K562 (cell line): ENCODE data around the gene PALM3. TPM values are rescaled to one million over a fixed set of nuclear protein-coding genes. Genes with fewer than 3 reads are reported as not detected.
A peak's percentile ranks its signal among the peaks of the same experiment; 100 is the strongest.

ENCODE experiments used
- ATAC-seq: fragments of 200-7000 bp; cut with Tn5 transposase; 3 replicates; pipeline ENCODE4 v1.9.1; 2020; ENCODE audit warnings: moderate library complexity
- BruUV-seq: library from RNA; stranded (reverse); fragments of 400-500 nt; replicated peaks from 2 replicates; lab custom pipeline; 2021; lab: Mats Ljungman, UMichigan
- CTCF ChIA-PET: fragments of 300-600 bp; formaldehyde crosslinking; extraction: SDS; loops from one replicate; lab custom pipeline; 2021; ENCODE audit warnings: low intra/inter-chr PET ratio; lab: Yijun Ruan, JAX
- POLR2A ChIA-PET: fragments of 300-600, 350-650 bp; sonication (Branson Sonifier 250); formaldehyde crosslinking; extraction: SDS; loops from one replicate; lab custom pipeline; 2021; ENCODE audit warnings: antibody characterized with exemption, inconsistent platforms; lab: Yijun Ruan, JAX
- DNase-seq, 4 experiments: peaks; one replicate each; pipeline versions ENCODE4 v3.0.0 to v3.0.0-alpha.2; 2011 to 2018; ENCODE audit warnings: low spot score in 3 of 4, mixed read lengths in 3 of 4; ENCODE audit errors: extremely low read depth in 1 of 4
- FAIRE-seq: peaks from 2 replicates; lab custom pipeline; 2011; peaks lifted over from hg19 to GRCh38; lab: Jason Lieb, UNC
- H2AFZ ChIP-seq: 2 replicates; pipeline ENCODE4 v1.6.0; 2011; ENCODE audit warnings: low read depth, low read length, control low read depth, inconsistent platforms
- H3K27ac ChIP-seq: fragments of 200-600 bp; 3 replicates; pipeline ENCODE4 v1.8.0; 2011; ENCODE audit warnings: low read depth, mild to moderate bottlenecking, control low read depth, inconsistent platforms, low read length, moderate library complexity, mixed read lengths; ENCODE audit errors: extremely low read depth
- H3K27me3 ChIP-seq, 2 experiments: fragments of 300-600 bp in 1 of 2; 2 replicates in 1 of 2; 3 replicates in 1 of 2; pipeline versions ENCODE4 v1.6.0 to v1.8.0; 2011; ENCODE audit warnings: inconsistent platforms in 2 of 2, low read length in 2 of 2, mild to moderate bottlenecking in 1 of 2, mixed read lengths in 1 of 2, moderate library complexity in 1 of 2; ENCODE audit not compliant: control insufficient read depth in 2 of 2, insufficient read depth in 2 of 2
- H3K36me3 ChIP-seq: fragments of 300-600 bp; 3 replicates; pipeline ENCODE4 v1.8.0; 2011; ENCODE audit warnings: mild to moderate bottlenecking, low read length, inconsistent platforms; ENCODE audit not compliant: control insufficient read depth, insufficient read depth
- H3K4me1 ChIP-seq, 2 experiments: fragments of 200-600 bp in 1 of 2; replicated peaks in 1 of 2; 2 replicates in 1 of 2; 3 replicates in 1 of 2; pipeline versions ENCODE4 v1.5.1 to v1.8.0; 2011; ENCODE audit warnings: inconsistent platforms in 2 of 2, low read length in 2 of 2, mild to moderate bottlenecking in 1 of 2, mixed read lengths in 1 of 2, moderate library complexity in 1 of 2; ENCODE audit not compliant: control insufficient read depth in 2 of 2, insufficient read depth in 2 of 2
- H3K4me2 ChIP-seq: 2 replicates; pipeline ENCODE4 v1.6.1; 2011; ENCODE audit warnings: low read length, control low read depth, inconsistent platforms, mixed read lengths; ENCODE audit not compliant: insufficient read depth
- H3K4me3 ChIP-seq: fragments of 200-600 bp; sonication (generic), shearing (Covaris generic); 2 replicates; pipeline ENCODE4 v1.5.1; 2016; ENCODE audit warnings: control low read depth, inconsistent platforms
- H3K79me2 ChIP-seq: fragments of 200-600 bp; 3 replicates; pipeline ENCODE4 v1.8.0; 2011; ENCODE audit warnings: low read length, inconsistent platforms; ENCODE audit not compliant: control insufficient read depth, insufficient read depth
- H3K9ac ChIP-seq, 2 experiments: 2 replicates each; pipeline versions ENCODE4 v1.6.0 to v1.6.1; 2011; ENCODE audit warnings: low read depth in 2 of 2, low read length in 2 of 2, control low read depth in 1 of 2, inconsistent platforms in 1 of 2, mild to moderate bottlenecking in 1 of 2, mixed read lengths in 1 of 2; ENCODE audit not compliant: insufficient read depth in 1 of 2
- H3K9me1 ChIP-seq: one replicate; pipeline ENCODE4 v1.6.0; 2011; ENCODE audit warnings: inconsistent platforms, mild to moderate bottlenecking, low read length, moderate library complexity; ENCODE audit not compliant: control insufficient read depth, insufficient read depth
- H3K9me3 ChIP-seq: replicated peaks from 2 replicates; pipeline ENCODE4 v1.5.1; 2011; ENCODE audit warnings: low read depth, low read length, inconsistent platforms; ENCODE audit not compliant: control insufficient read depth, insufficient read depth
- H4K20me1 ChIP-seq: replicated peaks from 2 replicates; pipeline ENCODE4 v1.6.1; 2011; ENCODE audit warnings: low read length, inconsistent platforms, mixed read lengths; ENCODE audit not compliant: control insufficient read depth, insufficient read depth
- BCOR ChIP-seq: fragments of 450-650 bp; IDR thresholded peaks from 2 replicates; pipeline ENCODE4 v1.6.1; 2016
- FOXM1 ChIP-seq, 2 experiments: fragments of 450-650 bp in 1 of 2; sonication (generic) in 1 of 2; formaldehyde crosslinking in 1 of 2; IDR thresholded peaks; 2 replicates each; pipeline versions ENCODE4 v1.6.1 to v1.9.0; 2017 to 2022; ENCODE audit warnings: low read depth in 2 of 2, mild to moderate bottlenecking in 2 of 2, missing genetic modification reagents in 1 of 2, moderate library complexity in 1 of 2
- GATA2 ChIP-seq: sonication (generic); formaldehyde crosslinking; IDR thresholded peaks from 2 replicates; pipeline ENCODE4 v1.4.0; 2020; ENCODE audit warnings: mild to moderate bottlenecking, missing genetic modification reagents
- HOXB6 ChIP-seq: fragments of 250-450 bp; sonication (Bioruptor Pico); IDR thresholded peaks from 2 replicates; pipeline ENCODE4 v1.5.1; 2022; ENCODE audit warnings: mild to moderate bottlenecking, borderline replicate concordance
- KDM1A ChIP-seq, 2 experiments: fragments of 450-650 bp; IDR thresholded peaks; 2 replicates each; pipeline ENCODE4 v1.6.1; 2016; ENCODE audit warnings: mild to moderate bottlenecking in 2 of 2
- MCM2 ChIP-seq: fragments of 450-650 bp; IDR thresholded peaks from 2 replicates; pipeline ENCODE4 v1.6.1; 2017; ENCODE audit warnings: low read depth, mild to moderate bottlenecking
- RBM25 ChIP-seq: fragments of 200-400 bp; formaldehyde crosslinking; IDR thresholded peaks from 2 replicates; pipeline ENCODE4 v1.6.1; 2018; ENCODE audit warnings: low read length, low read depth, moderate library complexity; ENCODE audit not compliant: severe bottlenecking
- TSC22D4 ChIP-seq: fragments of 450-650 bp; IDR thresholded peaks from 2 replicates; pipeline ENCODE4 v1.6.1; 2016; ENCODE audit warnings: missing genetic modification characterization, missing biosample characterization, control low read depth
- ZNF121 ChIP-seq: sonication (generic); formaldehyde crosslinking; conservative IDR thresholded peaks from 2 replicates; pipeline ENCODE4 v1.8.0; 2022; ENCODE audit warnings: missing genetic modification reagents
- WGBS: fragments of 100-300 bp; shearing (Covaris generic); methylation state at CpG from one replicate; pipeline ENCODE4 v1.1.6; 2016; ENCODE audit warnings: low coverage, mixed read lengths; ENCODE audit not compliant: insufficient coverage; ENCODE audit errors: missing lambda C conversion rate; 5-methylcytosine and 5-hydroxymethylcytosine counted together
- in situ Hi-C: fragments of 300-500 bp; cut with MboI; formaldehyde crosslinking; loops from 4 replicates; pipeline ENCODE4 v1.15.0; 2018; ENCODE audit warnings: inconsistent platforms, mixed read lengths
- intact Hi-C: fragments of 100-400 bp; cut with micrococcal nuclease; formaldehyde crosslinking; loops from 2 replicates; pipeline ENCODE4 v1.14.2; 2022
- polyA plus RNA-seq, 8 experiments: library from polyadenylated mRNA; depleted of rRNA in 4 of 8; stranded (reverse) in 5 of 8; unstranded in 3 of 8; fragments of >200 nt; fragmentation: Nextera tagmentation in 2 of 8; fragmentation: Illumina TruSeq in 1 of 8; extraction: Ambion mirVana in 2 of 8; extraction: Trizol in 1 of 8; gene quantifications; 2 replicates each; pipeline versions ENCODE4 v1.2.1 to v1.2.3, GENCODE V29; 2011 to 2014; ENCODE audit warnings: inconsistent platforms in 1 of 8, missing spikeins in 1 of 8
- total RNA-seq, 7 experiments: library from RNA; depleted of rRNA in 6 of 7; stranded (reverse); fragments of >200 nt in 6 of 7; fragmentation: Illumina TruSeq in 2 of 7; extraction: Trizol in 2 of 7; gene quantifications; 2 replicates each; pipeline versions ENCODE4 v1.2.1 to v1.2.3, GENCODE V29; 2011 to 2021; ENCODE audit warnings: low replicate concordance in 1 of 7
- TF ChIP-seq, protein P1 (sequence below): fragments of 450-650 bp; formaldehyde crosslinking; IDR thresholded peaks from 2 replicates; pipeline ENCODE4 v1.4.0; 2022; ENCODE audit warnings: missing genetic modification characterization
- TF ChIP-seq, protein P2 (sequence below): fragments of 250-450 bp; sonication (Bioruptor Pico); IDR thresholded peaks from 2 replicates; pipeline ENCODE4 v1.8.0; 2022; ENCODE audit warnings: inconsistent platforms, mild to moderate bottlenecking, moderate library complexity, borderline replicate concordance
- TF ChIP-seq, protein P3 (sequence below): sonication (generic); formaldehyde crosslinking; IDR thresholded peaks from 2 replicates; pipeline ENCODE4 v1.8.1; 2022; ENCODE audit warnings: missing genetic modification reagents

Gene PALM3
- total and polyA plus RNA-seq, 9 of the 15 experiments (the other 6 are each of a cell fraction or from before 2014, with no cell fraction given): 0.07 to 9.3 (median 3.3) TPM

DNA sequence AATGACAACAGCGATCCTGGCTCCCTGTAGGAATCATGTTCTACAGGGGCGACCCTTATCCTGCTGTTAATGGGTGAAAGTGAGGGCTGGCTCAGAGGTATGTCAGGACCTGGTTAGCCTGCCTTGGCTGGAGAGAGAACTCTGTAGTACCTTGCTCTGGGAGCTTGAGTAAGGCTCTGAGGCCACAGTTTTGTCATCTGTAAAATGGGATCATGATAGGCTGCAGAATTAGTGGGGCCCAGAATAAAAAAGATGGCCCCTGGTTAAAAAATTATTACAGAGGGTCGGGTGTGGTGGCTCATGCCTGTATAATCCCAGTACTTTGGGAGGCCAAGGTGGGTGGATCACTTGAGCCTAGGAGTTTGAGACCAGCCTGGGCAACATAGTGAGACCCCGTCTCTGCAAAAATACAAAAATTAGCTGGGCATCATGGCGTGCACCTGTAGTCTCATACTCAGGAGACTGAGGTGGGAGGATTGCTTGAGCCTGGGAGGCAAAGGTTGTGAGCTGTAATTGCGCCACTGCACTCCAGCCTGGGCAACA lies 39.2 kb upstream of the PALM3 start:
- Histone ChIP-seq H4K20me1 (no peaks in the 10 kb centered on the region), H3K4me1 (peaks cover 0 to 10% of the 10 kb centered on the region in 2 experiments; a peak in 1 of 5 replicates), H3K27ac (no peak overlapping the region), H2AFZ (no peak overlapping the region), H3K36me3 (peaks cover 39% of the 10 kb centered on the region; the same call in 2 of the 3 replicates), H3K9ac (no peak overlapping the region), H3K9me3 (no peaks in the 10 kb centered on the region), H3K4me2 (no peak overlapping the region), H3K27me3 (no peaks in the 10 kb centered on the region), H3K4me3 (no peak overlapping the region), H3K9me1 (no peaks in the 10 kb centered on the region), H3K79me2 (no peaks in the 10 kb centered on the region)
- WGBS: 78% methylated on average over 6 of the region's 6 CpGs
- no peak for FAIRE-seq
- TF ChIP-seq, protein P1, sequence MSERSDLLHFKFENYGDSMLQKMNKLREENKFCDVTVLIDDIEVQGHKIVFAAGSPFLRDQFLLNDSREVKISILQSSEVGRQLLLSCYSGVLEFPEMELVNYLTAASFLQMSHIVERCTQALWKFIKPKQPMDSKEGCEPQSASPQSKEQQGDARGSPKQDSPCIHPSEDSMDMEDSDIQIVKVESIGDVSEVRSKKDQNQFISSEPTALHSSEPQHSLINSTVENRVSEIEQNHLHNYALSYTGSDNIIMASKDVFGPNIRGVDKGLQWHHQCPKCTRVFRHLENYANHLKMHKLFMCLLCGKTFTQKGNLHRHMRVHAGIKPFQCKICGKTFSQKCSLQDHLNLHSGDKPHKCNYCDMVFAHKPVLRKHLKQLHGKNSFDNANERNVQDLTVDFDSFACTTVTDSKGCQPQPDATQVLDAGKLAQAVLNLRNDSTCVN (CRISPR knock-in tag): no peak
- TF ChIP-seq TSC22D4 (tag) (no peak), ZNF121 (peak; percentile 86), BCOR (peak; percentile 65; the same call in 1 of the 2 replicates), RBM25 (peak; percentile 54), GATA2 (CRISPR knock-in tag) (no peak), HOXB6 (CRISPR knock-in tag) (no peak), KDM1A (IDR thresholded peaks at IDR 0.05) (0 out of 4 replicates have a peak, but pooled peaks of 1 of the 2 experiments have one; percentile 28), FOXM1 (IDR thresholded peaks at IDR 0.05; ENCODE audit: low read depth) (no peak), FOXM1 (CRISPR knock-in tag; IDR thresholded peaks at IDR 0.05; ENCODE audit: low read depth) (no peak), MCM2 (no peak)
- TF ChIP-seq, protein P2, sequence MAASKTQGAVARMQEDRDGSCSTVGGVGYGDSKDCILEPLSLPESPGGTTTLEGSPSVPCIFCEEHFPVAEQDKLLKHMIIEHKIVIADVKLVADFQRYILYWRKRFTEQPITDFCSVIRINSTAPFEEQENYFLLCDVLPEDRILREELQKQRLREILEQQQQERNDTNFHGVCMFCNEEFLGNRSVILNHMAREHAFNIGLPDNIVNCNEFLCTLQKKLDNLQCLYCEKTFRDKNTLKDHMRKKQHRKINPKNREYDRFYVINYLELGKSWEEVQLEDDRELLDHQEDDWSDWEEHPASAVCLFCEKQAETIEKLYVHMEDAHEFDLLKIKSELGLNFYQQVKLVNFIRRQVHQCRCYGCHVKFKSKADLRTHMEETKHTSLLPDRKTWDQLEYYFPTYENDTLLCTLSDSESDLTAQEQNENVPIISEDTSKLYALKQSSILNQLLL (CRISPR knock-in tag): no peak
- TF ChIP-seq, protein P3, sequence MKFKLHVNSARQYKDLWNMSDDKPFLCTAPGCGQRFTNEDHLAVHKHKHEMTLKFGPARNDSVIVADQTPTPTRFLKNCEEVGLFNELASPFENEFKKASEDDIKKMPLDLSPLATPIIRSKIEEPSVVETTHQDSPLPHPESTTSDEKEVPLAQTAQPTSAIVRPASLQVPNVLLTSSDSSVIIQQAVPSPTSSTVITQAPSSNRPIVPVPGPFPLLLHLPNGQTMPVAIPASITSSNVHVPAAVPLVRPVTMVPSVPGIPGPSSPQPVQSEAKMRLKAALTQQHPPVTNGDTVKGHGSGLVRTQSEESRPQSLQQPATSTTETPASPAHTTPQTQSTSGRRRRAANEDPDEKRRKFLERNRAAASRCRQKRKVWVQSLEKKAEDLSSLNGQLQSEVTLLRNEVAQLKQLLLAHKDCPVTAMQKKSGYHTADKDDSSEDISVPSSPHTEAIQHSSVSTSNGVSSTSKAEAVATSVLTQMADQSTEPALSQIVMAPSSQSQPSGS: no peak
- intact Hi-C loops: no loop called here
- DNase-seq: no peak
- ATAC-seq: no peak
- ChIA-PET POLR2A (no interaction called here), CTCF (no interaction called here)
- BruUV-seq: no TSS peak
- in situ Hi-C loops: no loop called here
